Progenitor cell of endocrine pancreas (in vitro differentiated cells): Measurements from ENCODE around the gene MTERF2. TPM values are rescaled to one million over a fixed set of nuclear protein-coding genes. Genes with fewer than 3 reads are reported as not detected.
A peak's percentile ranks its signal among the peaks of the same experiment; 100 is the strongest.

Experiments
- DNase-seq: peaks from one replicate; pipeline ENCODE4 v3.0.0; 2021; ENCODE audit warnings: low spot score; ENCODE audit not compliant: unreplicated experiment
- H3K27ac Mint-ChIP-seq: 2 replicates; pipeline ENCODE4 v1.8.0; 2021; ENCODE audit warnings: mild to moderate bottlenecking, moderate library complexity, mixed read lengths
- H3K27me3 Mint-ChIP-seq: 2 replicates; pipeline ENCODE4 v1.8.0; 2021; ENCODE audit warnings: mixed read lengths
- H3K36me3 Mint-ChIP-seq: 2 replicates; pipeline ENCODE4 v1.8.0; 2022; ENCODE audit warnings: mixed read lengths; ENCODE audit not compliant: insufficient read depth
- H3K4me1 Mint-ChIP-seq: 2 replicates; pipeline ENCODE4 v1.8.0; 2021; ENCODE audit warnings: low read depth, mixed read lengths
- H3K4me3 Mint-ChIP-seq: 2 replicates; pipeline ENCODE4 v1.8.0; 2021; ENCODE audit warnings: low read depth, mild to moderate bottlenecking, moderate library complexity, mixed read lengths
- H3K9me3 Mint-ChIP-seq: 2 replicates; pipeline ENCODE4 v1.8.0; 2021; ENCODE audit warnings: low read depth, mixed read lengths
- CTCF ChIP-seq: fragments of 200-600 bp; sonication (generic); IDR thresholded peaks from one replicate; pipeline ENCODE4 v1.5.0; 2021; ENCODE audit warnings: antibody characterized with exemption, mild to moderate bottlenecking; ENCODE audit not compliant: unreplicated experiment
- long read RNA-seq: library from polyadenylated mRNA; unstranded; transcript quantifications from one replicate; pipeline ENCODE4 v2.0.0, GENCODE V29; 2020
- total RNA-seq: library from RNA; stranded (reverse); gene quantifications from 2 replicates; pipeline ENCODE4 v1.2.1, GENCODE V29; 2021

MTERF2 gene, protein sequence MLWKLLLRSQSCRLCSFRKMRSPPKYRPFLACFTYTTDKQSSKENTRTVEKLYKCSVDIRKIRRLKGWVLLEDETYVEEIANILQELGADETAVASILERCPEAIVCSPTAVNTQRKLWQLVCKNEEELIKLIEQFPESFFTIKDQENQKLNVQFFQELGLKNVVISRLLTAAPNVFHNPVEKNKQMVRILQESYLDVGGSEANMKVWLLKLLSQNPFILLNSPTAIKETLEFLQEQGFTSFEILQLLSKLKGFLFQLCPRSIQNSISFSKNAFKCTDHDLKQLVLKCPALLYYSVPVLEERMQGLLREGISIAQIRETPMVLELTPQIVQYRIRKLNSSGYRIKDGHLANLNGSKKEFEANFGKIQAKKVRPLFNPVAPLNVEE
- total RNA-seq = 15.3 and 18.3 TPM in 2 replicates
- long read RNA-seq, transcript MTERF2-201 (3 exons, 1,790 nt) = minor isoform, 28 of 101 reads
- long read RNA-seq, transcript MTERF2-207 (2 exons, 3,235 nt) = major isoform, 43 of 101 reads
- long read RNA-seq, transcript MTERF2-202 (3 exons, 1,763 nt) = minor isoform, 8 of 101 reads
- long read RNA-seq, partial matches to known transcripts = 2 of 101 reads
- long read RNA-seq, other reads (novel, unspliced or antisense) = 17 of 101 reads

- peaks cover 19% of the 10 kb centered on the region for H3K36me3 Mint-ChIP-seq
- no peaks in the 10 kb centered on the region for H3K27me3 Mint-ChIP-seq
- no peak for TF ChIP-seq CTCF
- peaks cover 15% of the 10 kb centered on the region for H3K4me1 Mint-ChIP-seq
- DNase-seq = peak; percentile 83
- peak within 1 kb of the TSS; percentile 92 for H3K4me3 Mint-ChIP-seq
- H3K27ac Mint-ChIP-seq = peak within 1 kb of the TSS; percentile 95
- no peaks in the 10 kb centered on the region for H3K9me3 Mint-ChIP-seq
These were observed at the start of gene MTERF2 for GRCh38 chr12:106986625-106987389. MTERF2 (minus strand) TSS chr12:106987146; CDS start chr12:106978714, 8,432 bp downstream.

- TF ChIP-seq CTCF = no peak
- H3K4me1 Mint-ChIP-seq = peaks cover 5% of the 10 kb centered on the region
- DNase-seq = no peak
- no peaks in the 10 kb centered on the region for H3K27me3 Mint-ChIP-seq
- H3K4me3 Mint-ChIP-seq = no peak overlapping the region
- H3K36me3 Mint-ChIP-seq = peaks cover 3% of the 10 kb centered on the region
- no peak overlapping the region for H3K27ac Mint-ChIP-seq
- H3K9me3 Mint-ChIP-seq = peaks cover 8% of the 10 kb centered on the region
These were observed 48.8 kb upstream of the MTERF2 start for GRCh38 chr12:107035733-107036132.

DNA sequence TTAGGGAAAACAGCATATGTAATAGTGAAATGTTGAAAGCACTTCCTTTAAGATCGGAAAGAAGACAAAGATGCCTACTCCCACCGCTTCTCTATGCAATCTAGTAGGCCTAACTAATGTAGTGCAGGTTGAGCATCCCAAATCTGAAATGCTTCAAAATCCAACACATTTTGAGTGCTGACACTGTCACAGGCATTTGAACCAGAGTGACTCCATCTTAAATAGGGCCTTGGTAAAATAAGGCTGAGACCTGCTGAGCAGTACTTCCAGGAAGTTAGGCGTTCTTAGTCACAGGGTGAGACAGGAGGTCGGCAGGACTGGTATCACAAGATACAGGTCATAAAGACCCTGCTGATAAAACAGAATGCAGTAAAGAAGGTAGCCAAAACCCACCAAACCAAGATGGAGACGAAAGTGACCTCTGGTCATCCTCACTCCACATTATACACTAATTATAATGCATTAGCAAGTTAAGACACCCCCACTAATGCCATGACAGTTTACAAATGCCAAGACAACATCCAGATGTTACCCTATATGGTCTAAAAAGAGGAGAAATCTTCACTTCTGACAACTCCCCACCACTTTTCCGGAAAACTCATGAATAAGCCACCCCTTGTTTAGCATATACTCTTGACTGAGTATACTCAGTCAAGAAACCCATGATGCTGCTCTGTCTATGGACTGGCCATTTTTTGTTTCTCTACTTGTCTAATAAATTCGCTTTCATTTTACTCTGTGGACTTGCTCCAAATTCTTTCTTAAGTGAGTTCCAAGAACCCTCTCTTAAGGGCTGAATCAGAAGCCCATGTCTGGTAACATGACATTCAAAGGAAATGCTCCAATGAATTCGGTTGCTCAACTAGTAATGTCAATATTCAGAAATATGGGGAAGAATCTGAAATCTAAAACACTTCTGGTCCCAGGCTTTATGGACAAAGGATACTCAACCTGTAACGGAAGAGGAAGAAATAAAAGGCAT, 47.1 kb upstream of the MTERF2 start:
- Mint-ChIP-seq H3K4me1 (peaks cover 14% of the 10 kb centered on the region), H3K9me3 (peaks cover 5% of the 10 kb centered on the region), H3K27me3 (no peaks in the 10 kb centered on the region), H3K27ac (no peak overlapping the region), H3K36me3 (peaks cover 2% of the 10 kb centered on the region), H3K4me3 (no peak overlapping the region)
- TF ChIP-seq CTCF = no peak
- no peak for DNase-seq

GRCh38 chr12:107032266-107032665, 45.3 kb upstream of the MTERF2 start:
- DNase-seq = no peak

More at GRCh38 chr12:107032266-107032665, 45.3 kb upstream of the MTERF2 start:
- Mint-ChIP-seq H3K27me3 (no peaks in the 10 kb centered on the region), H3K9me3 (peaks cover 5% of the 10 kb centered on the region), H3K36me3 (peaks cover 2% of the 10 kb centered on the region), H3K4me3 (no peak overlapping the region), H3K4me1 (peaks cover 21% of the 10 kb centered on the region), H3K27ac (no peak overlapping the region)
- no peak for TF ChIP-seq CTCF
